HepG2 (cell line): Measurements from ENCODE around the gene C18orf54. TPM values are rescaled to one million over a fixed set of nuclear protein-coding genes. Genes with fewer than 3 reads are reported as not detected.
A peak's percentile ranks its signal among the peaks of the same experiment; 100 is the strongest.

Experiments
- BRD4 ChIP-seq: sonication (generic); formaldehyde crosslinking; IDR thresholded peaks from 2 replicates; pipeline ENCODE4 v1.4.0; 2020; ENCODE audit warnings: missing genetic modification reagents
- CBX1 ChIP-seq: IDR thresholded peaks from one replicate; pipeline ENCODE4 v1.6.1; 2016; ENCODE audit warnings: antibody characterized with exemption, low read depth
- ELF1 ChIP-seq: sonication (generic); formaldehyde crosslinking; IDR thresholded peaks from 2 replicates; pipeline ENCODE4 v1.4.0; 2020; ENCODE audit warnings: missing genetic modification reagents
- FOSL2 ChIP-seq: sonication (generic); formaldehyde crosslinking; IDR thresholded peaks from 2 replicates; pipeline ENCODE4 v1.4.0; 2020; ENCODE audit warnings: missing genetic modification reagents
- FOXK1 ChIP-seq: sonication (generic); formaldehyde crosslinking; IDR thresholded peaks from 2 replicates; pipeline ENCODE4 v1.4.0; 2020; ENCODE audit warnings: low read depth, missing genetic modification reagents, borderline replicate concordance
- GTF3A ChIP-seq: sonication (generic); formaldehyde crosslinking; conservative IDR thresholded peaks from 2 replicates; pipeline ENCODE4 v1.4.0; 2020; ENCODE audit warnings: mild to moderate bottlenecking, missing genetic modification reagents
- KMT2A ChIP-seq: sonication (generic); formaldehyde crosslinking; IDR thresholded peaks from 2 replicates; pipeline ENCODE4 v1.4.0; 2020; ENCODE audit warnings: missing genetic modification reagents
- LCORL ChIP-seq, 2 experiments: fragments of 450-650 bp in 1 of 2; sonication (generic) in 1 of 2; formaldehyde crosslinking in 1 of 2; IDR thresholded peaks; 2 replicates each; pipeline versions ENCODE4 v1.5.0 to v1.6.1; 2017 to 2020; ENCODE audit warnings: antibody characterized with exemption in 1 of 2, missing genetic modification reagents in 1 of 2
- NONO ChIP-seq, 2 experiments: fragments of 450-650 bp in 1 of 2; sonication (generic) in 1 of 2; formaldehyde crosslinking in 1 of 2; IDR thresholded peaks in 1 of 2; conservative IDR thresholded peaks in 1 of 2; 2 replicates each; pipeline versions ENCODE4 v1.6.1 to v1.8.0; 2017 to 2022; ENCODE audit warnings: mild to moderate bottlenecking in 1 of 2, missing genetic modification reagents in 1 of 2, moderate library complexity in 1 of 2
- PHF8 ChIP-seq: sonication (generic); formaldehyde crosslinking; IDR thresholded peaks from 2 replicates; pipeline ENCODE4 v1.5.0; 2020; ENCODE audit warnings: missing genetic modification reagents
- PPARG ChIP-seq: conservative IDR thresholded peaks from 2 replicates; pipeline ENCODE4 v1.6.1; 2016; ENCODE audit warnings: missing biosample characterization, missing genetic modification reagents
- RBM39 ChIP-seq: fragments of 200-400 bp; formaldehyde crosslinking; IDR thresholded peaks from one replicate; pipeline ENCODE4 v1.6.1; 2018; ENCODE audit warnings: antibody characterized with exemption, mild to moderate bottlenecking, low read depth, low read length; ENCODE audit not compliant: poor library complexity, severe bottlenecking
- SRSF1 ChIP-seq: fragments of 200-400 bp; formaldehyde crosslinking; optimal IDR thresholded peaks from 2 replicates; pipeline ENCODE3; 2017; ENCODE audit warnings: mild to moderate bottlenecking, low read depth, low read length, moderate library complexity
- U2AF2 ChIP-seq: fragments of 200-400 bp; formaldehyde crosslinking; IDR thresholded peaks from 2 replicates; pipeline ENCODE4 v1.6.1; 2017; ENCODE audit warnings: low read depth, mild to moderate bottlenecking, low read length
- ZNF256 ChIP-seq: sonication (generic); formaldehyde crosslinking; conservative IDR thresholded peaks from 2 replicates; pipeline ENCODE4 v1.4.0; 2020; ENCODE audit warnings: missing genetic modification reagents
- ZNF296 ChIP-seq: sonication (generic); formaldehyde crosslinking; conservative IDR thresholded peaks from 2 replicates; pipeline ENCODE4 v1.5.0; 2020; ENCODE audit warnings: mild to moderate bottlenecking, missing genetic modification reagents
- ZNF331 ChIP-seq: sonication (generic); formaldehyde crosslinking; IDR thresholded peaks from 2 replicates; pipeline ENCODE4 v1.4.0; 2020; ENCODE audit warnings: missing genetic modification reagents
- polyA plus RNA-seq, 8 experiments: library from polyadenylated mRNA; depleted of rRNA in 3 of 8; stranded (reverse) in 7 of 8; unstranded in 1 of 8; fragments of >200 nt; fragmentation: Illumina TruSeq in 4 of 8; extraction: Trizol in 4 of 8; gene quantifications; 2 replicates each; pipeline versions ENCODE4 v1.2.1 to v1.2.3, GENCODE V29; 2011 to 2016; ENCODE audit warnings: low read depth in 4 of 8, missing spikeins in 1 of 8, mixed read lengths in 1 of 8; ENCODE audit not compliant: insufficient read depth in 1 of 8
- total RNA-seq, 5 experiments: library from RNA; depleted of rRNA; stranded (reverse); fragments of >200 nt; fragmentation: Illumina TruSeq; extraction: Trizol; gene quantifications; 2 replicates each; pipeline ENCODE4 v1.2.3, GENCODE V29; 2016; ENCODE audit warnings: low read depth in 1 of 5
- TF ChIP-seq, protein P1 (sequence below): sonication (generic); formaldehyde crosslinking; IDR thresholded peaks from 2 replicates; pipeline ENCODE4 v1.4.0; 2020; ENCODE audit warnings: missing genetic modification reagents, borderline replicate concordance
- TF ChIP-seq, protein P2 (sequence below): sonication (generic); formaldehyde crosslinking; IDR thresholded peaks from 2 replicates; pipeline ENCODE4 v1.4.0; 2020; ENCODE audit warnings: mild to moderate bottlenecking, low read depth, missing genetic modification reagents
- TF ChIP-seq, protein P3 (sequence below): sonication (generic); formaldehyde crosslinking; IDR thresholded peaks from 2 replicates; pipeline ENCODE4 v1.8.0; 2022; ENCODE audit warnings: mild to moderate bottlenecking, missing genetic modification reagents; ENCODE audit not compliant: insufficient replicate concordance
- TF ChIP-seq, protein P4 (sequence below): sonication (generic); formaldehyde crosslinking; IDR thresholded peaks from 2 replicates; pipeline ENCODE4 v1.4.0; 2020; ENCODE audit warnings: low read depth, mild to moderate bottlenecking, missing genetic modification reagents

Gene C18orf54
- total and polyA plus RNA-seq, 2 of the 13 experiments (the other 11 are each of a cell fraction or from before 2014, with no cell fraction given), result 1.8 to 2.5 TPM

DNA sequence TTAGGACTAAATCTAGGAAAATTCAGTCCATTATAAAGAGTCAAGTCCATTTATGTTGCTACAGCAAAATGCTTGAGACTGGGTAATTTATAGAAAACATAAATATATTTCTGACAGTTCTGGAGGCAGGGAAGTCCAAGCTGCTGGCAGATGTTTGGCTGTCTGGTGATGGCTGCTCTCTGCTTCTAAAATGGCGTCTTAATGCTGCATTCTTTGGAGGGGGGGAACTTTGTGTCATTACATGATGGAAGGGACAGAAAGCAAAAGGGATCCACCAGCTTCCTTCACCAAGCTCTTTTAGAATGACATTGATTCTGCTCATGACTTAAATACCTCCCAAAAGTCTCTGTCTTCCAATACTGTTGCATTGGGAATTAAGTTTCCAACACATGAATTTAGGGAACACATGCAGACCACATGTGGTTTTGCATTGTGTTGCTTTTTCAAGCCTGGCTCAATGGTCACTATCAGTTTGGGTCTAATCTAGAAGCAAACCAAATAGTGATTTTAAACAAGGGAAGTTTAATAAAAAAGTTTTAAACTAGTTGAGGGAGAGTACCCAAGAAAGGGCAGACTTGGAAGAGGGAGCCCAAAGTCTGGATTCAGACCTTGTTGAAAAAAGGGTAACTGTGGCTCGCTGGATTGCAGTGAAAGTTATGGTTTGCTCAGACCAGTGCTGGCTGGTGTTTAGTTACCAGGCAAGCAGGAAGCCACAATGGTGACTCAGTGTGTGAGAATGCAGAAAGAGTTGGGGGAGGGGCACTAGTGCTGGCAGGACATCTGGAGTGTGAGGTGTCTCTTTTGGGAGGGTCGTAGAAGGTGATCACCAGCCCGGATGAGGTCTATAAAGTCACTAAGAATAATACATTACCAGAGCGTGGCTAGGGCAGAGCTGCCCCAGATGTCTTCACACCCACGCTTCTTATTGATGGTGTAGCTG is 30.8 kb downstream of the C18orf54 start (continued):
- TF ChIP-seq GTF3A (CRISPR knock-in tag), result no peak
- TF ChIP-seq U2AF2, result no peak
- TF ChIP-seq, protein P1, sequence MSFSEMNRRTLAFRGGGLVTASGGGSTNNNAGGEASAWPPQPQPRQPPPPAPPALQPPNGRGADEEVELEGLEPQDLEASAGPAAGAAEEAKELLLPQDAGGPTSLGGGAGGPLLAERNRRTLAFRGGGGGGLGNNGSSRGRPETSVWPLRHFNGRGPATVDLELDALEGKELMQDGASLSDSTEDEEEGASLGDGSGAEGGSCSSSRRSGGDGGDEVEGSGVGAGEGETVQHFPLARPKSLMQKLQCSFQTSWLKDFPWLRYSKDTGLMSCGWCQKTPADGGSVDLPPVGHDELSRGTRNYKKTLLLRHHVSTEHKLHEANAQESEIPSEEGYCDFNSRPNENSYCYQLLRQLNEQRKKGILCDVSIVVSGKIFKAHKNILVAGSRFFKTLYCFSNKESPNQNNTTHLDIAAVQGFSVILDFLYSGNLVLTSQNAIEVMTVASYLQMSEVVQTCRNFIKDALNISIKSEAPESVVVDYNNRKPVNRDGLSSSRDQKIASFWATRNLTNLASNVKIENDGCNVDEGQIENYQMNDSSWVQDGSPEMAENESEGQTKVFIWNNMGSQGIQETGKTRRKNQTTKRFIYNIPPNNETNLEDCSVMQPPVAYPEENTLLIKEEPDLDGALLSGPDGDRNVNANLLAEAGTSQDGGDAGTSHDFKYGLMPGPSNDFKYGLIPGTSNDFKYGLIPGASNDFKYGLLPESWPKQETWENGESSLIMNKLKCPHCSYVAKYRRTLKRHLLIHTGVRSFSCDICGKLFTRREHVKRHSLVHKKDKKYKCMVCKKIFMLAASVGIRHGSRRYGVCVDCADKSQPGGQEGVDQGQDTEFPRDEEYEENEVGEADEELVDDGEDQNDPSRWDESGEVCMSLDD (CRISPR knock-in tag), result no peak
- TF ChIP-seq, protein P2, sequence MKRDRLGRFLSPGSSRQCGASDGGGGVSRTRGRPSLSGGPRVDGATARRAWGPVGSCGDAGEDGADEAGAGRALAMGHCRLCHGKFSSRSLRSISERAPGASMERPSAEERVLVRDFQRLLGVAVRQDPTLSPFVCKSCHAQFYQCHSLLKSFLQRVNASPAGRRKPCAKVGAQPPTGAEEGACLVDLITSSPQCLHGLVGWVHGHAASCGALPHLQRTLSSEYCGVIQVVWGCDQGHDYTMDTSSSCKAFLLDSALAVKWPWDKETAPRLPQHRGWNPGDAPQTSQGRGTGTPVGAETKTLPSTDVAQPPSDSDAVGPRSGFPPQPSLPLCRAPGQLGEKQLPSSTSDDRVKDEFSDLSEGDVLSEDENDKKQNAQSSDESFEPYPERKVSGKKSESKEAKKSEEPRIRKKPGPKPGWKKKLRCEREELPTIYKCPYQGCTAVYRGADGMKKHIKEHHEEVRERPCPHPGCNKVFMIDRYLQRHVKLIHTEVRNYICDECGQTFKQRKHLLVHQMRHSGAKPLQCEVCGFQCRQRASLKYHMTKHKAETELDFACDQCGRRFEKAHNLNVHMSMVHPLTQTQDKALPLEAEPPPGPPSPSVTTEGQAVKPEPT (CRISPR knock-in tag), result no peak
- TF ChIP-seq ZNF331, result 0 out of 2 replicates have a peak, but pooled peaks have one; percentile 44
- no peak for TF ChIP-seq SRSF1
- TF ChIP-seq, protein P3, sequence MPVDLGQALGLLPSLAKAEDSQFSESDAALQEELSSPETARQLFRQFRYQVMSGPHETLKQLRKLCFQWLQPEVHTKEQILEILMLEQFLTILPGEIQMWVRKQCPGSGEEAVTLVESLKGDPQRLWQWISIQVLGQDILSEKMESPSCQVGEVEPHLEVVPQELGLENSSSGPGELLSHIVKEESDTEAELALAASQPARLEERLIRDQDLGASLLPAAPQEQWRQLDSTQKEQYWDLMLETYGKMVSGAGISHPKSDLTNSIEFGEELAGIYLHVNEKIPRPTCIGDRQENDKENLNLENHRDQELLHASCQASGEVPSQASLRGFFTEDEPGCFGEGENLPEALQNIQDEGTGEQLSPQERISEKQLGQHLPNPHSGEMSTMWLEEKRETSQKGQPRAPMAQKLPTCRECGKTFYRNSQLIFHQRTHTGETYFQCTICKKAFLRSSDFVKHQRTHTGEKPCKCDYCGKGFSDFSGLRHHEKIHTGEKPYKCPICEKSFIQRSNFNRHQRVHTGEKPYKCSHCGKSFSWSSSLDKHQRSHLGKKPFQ, result no peak
- no peak for TF ChIP-seq PPARG (CRISPR knock-in tag)
- TF ChIP-seq KMT2A (CRISPR knock-in tag), result no peak
- TF ChIP-seq RBM39, result no peak
- TF ChIP-seq LCORL (IDR thresholded peaks at IDR 0.05), result no peak
- peak; percentile 36; the same call in 1 of the 2 replicates for TF ChIP-seq LCORL (CRISPR knock-in tag; IDR thresholded peaks at IDR 0.05)
- TF ChIP-seq, protein P4, sequence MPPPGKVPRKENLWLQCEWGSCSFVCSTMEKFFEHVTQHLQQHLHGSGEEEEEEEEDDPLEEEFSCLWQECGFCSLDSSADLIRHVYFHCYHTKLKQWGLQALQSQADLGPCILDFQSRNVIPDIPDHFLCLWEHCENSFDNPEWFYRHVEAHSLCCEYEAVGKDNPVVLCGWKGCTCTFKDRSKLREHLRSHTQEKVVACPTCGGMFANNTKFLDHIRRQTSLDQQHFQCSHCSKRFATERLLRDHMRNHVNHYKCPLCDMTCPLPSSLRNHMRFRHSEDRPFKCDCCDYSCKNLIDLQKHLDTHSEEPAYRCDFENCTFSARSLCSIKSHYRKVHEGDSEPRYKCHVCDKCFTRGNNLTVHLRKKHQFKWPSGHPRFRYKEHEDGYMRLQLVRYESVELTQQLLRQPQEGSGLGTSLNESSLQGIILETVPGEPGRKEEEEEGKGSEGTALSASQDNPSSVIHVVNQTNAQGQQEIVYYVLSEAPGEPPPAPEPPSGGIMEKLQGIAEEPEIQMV, result no peak
- TF ChIP-seq PHF8 (CRISPR knock-in tag), result no peak
- peak; percentile 20; the same call in 1 of the 2 replicates for TF ChIP-seq FOXK1
- TF ChIP-seq BRD4 (CRISPR knock-in tag), result no peak
- TF ChIP-seq CBX1, result no peak
- 0 out of 2 replicates have a peak, but pooled peaks have one; percentile 16 for TF ChIP-seq ELF1 (CRISPR knock-in tag)
- no peak for TF ChIP-seq NONO (IDR thresholded peaks at IDR 0.05)
- TF ChIP-seq NONO (CRISPR knock-in tag; conservative IDR thresholded peaks at IDR 0.05), result no peak
- TF ChIP-seq ZNF296, result no peak
- peak; percentile 99 for TF ChIP-seq FOSL2 (CRISPR knock-in tag)
- no peak for TF ChIP-seq ZNF256 (CRISPR knock-in tag)
